Mucosa of descending colon (tissue), 3 donors: ENCODE measurements around the gene GADD45A. TPM values are rescaled to one million over a fixed set of nuclear protein-coding genes. Genes with fewer than 3 reads are reported as not detected.

Experiments
- ATAC-seq: fragments of 200-7000 bp; cut with Tn5 transposase; one replicate; pipeline ENCODE4 v1.9.1; 2020; ENCODE audit warnings: mild to moderate bottlenecking, moderate library complexity
- DNase-seq, 3 donors: peaks; one replicate each; pipeline ENCODE4 v3.0.0-alpha.2; 2020
- H3K36me3 ChIP-seq: fragments of 200-600 bp; one replicate; pipeline ENCODE4 v1.8.0; 2021; ENCODE audit warnings: low read depth, mild to moderate bottlenecking
- H3K4me1 ChIP-seq: fragments of 200-600 bp; one replicate; pipeline ENCODE4 v1.8.0; 2021; ENCODE audit warnings: low read depth, mild to moderate bottlenecking
- H3K4me3 ChIP-seq: fragments of 200-600 bp; one replicate; pipeline ENCODE4 v1.8.0; 2021; ENCODE audit warnings: mild to moderate bottlenecking
- H3K9me3 ChIP-seq: fragments of 200-600 bp; one replicate; pipeline ENCODE4 v1.8.0; 2021; ENCODE audit warnings: mild to moderate bottlenecking
- intact Hi-C, 2 donors: fragments of 100-400 bp; cut with DNase I in 1 of 2; cut with micrococcal nuclease in 1 of 2; formaldehyde crosslinking; loops; one replicate each; pipeline versions ENCODE4 v1.11.0 to v1.11.1; 2022; cut with DNase I, micrococcal nuclease
- total RNA-seq, 3 donors: library from RNA; stranded (reverse); fragmentation: NEBNext Ultra II Directional in 2 of 3; extraction: Animal tissue kit (Norgen Biotek cat#: 25700) in 2 of 3; gene quantifications; one replicate each; pipeline versions ENCODE4 v1.2.1 to v1.2.4, GENCODE V29; 2021 to 2023
- TF ChIP-seq, protein P1 (sequence below): fragments of 200-600 bp; IDR thresholded peaks from one replicate; pipeline ENCODE4 v1.8.0; 2022; ENCODE audit warnings: antibody characterized with exemption, mild to moderate bottlenecking
- donor health status: DM: no; HTN: no; CAD: no; lungs with moderate emphysema.
- donor health status: DM: no; HTN: no; CAD: no.
- donor health status: DM: no; HTN: yes; CAD: no.

The GADD45A gene
- total RNA-seq, 3 donors from 2014 or later: 19.5 to 40.3 (median 27.1) TPM

GRCh38 chr1:67716800-67717199, 31.8 kb downstream of the GADD45A start:
- Histone ChIP-seq H3K36me3 (no peaks in the 10 kb centered on the region), H3K9me3 (no peaks in the 10 kb centered on the region), H3K4me3 (no peak overlapping the region), H3K4me1 (peaks cover 39% of the 10 kb centered on the region)
- TF ChIP-seq, protein P1, sequence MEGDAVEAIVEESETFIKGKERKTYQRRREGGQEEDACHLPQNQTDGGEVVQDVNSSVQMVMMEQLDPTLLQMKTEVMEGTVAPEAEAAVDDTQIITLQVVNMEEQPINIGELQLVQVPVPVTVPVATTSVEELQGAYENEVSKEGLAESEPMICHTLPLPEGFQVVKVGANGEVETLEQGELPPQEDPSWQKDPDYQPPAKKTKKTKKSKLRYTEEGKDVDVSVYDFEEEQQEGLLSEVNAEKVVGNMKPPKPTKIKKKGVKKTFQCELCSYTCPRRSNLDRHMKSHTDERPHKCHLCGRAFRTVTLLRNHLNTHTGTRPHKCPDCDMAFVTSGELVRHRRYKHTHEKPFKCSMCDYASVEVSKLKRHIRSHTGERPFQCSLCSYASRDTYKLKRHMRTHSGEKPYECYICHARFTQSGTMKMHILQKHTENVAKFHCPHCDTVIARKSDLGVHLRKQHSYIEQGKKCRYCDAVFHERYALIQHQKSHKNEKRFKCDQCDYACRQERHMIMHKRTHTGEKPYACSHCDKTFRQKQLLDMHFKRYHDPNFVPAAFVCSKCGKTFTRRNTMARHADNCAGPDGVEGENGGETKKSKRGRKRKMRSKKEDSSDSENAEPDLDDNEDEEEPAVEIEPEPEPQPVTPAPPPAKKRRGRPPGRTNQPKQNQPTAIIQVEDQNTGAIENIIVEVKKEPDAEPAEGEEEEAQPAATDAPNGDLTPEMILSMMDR: no peak
- intact Hi-C loops: no loop called here
- ATAC-seq (peak; percentile 71), DNase-seq (peak in 1 of 3 donors; percentile 80)

GRCh38 chr1:67717876-67718275, 32.9 kb downstream of the GADD45A start:
- peaks cover 28% of the 10 kb centered on the region for H3K4me1 ChIP-seq
- peak; percentile 53 for ATAC-seq
- TF ChIP-seq, protein P1: no peak

GRCh38 chr1:67719329-67720196, 34.6 kb downstream of the GADD45A start:
- no peak for DNase-seq
- no peak overlapping the region for H3K4me3 ChIP-seq
- H3K9me3 ChIP-seq: no peaks in the 10 kb centered on the region
- ATAC-seq: no peak
- H3K36me3 ChIP-seq: no peaks in the 10 kb centered on the region
- intact Hi-C loops: no loop called here
- H3K4me1 ChIP-seq: peaks cover 11% of the 10 kb centered on the region
- TF ChIP-seq, protein P1: no peak

More at GRCh38 chr1:67717876-67718275, 32.9 kb downstream of the GADD45A start:
- Histone ChIP-seq H3K9me3 (no peaks in the 10 kb centered on the region), H3K4me3 (no peak overlapping the region), H3K36me3 (no peaks in the 10 kb centered on the region)
- intact Hi-C loops: no loop called here
- DNase-seq: peak in 1 of 3 donors; percentile 40

DNA sequence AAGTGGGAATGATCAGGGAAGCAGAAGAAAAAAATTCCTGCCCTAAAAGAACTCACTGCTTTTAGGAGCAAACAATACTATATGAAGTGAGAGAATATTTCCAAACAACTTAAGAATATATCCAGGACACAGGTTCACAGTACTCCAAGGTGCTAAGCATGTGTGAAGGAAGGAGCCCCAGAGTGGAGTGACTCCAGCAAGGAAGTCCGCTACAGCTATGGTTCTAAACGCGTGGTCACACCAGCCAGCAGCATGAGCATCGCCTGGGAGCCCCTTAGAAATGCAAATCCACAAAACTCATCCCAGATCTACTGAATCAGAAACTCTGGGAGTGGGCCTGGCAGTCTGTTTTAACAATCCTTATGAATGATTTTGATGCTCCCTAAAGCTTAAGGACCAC, 36.1 kb downstream of the GADD45A start:
- Histone ChIP-seq H3K9me3 (no peaks in the 10 kb centered on the region), H3K4me3 (no peak overlapping the region), H3K4me1 (peaks cover 9% of the 10 kb centered on the region), H3K36me3 (no peaks in the 10 kb centered on the region)
- DNase-seq: no peak
- TF ChIP-seq, protein P1: no peak
- no peak for ATAC-seq
- intact Hi-C loops: no loop called here

DNA sequence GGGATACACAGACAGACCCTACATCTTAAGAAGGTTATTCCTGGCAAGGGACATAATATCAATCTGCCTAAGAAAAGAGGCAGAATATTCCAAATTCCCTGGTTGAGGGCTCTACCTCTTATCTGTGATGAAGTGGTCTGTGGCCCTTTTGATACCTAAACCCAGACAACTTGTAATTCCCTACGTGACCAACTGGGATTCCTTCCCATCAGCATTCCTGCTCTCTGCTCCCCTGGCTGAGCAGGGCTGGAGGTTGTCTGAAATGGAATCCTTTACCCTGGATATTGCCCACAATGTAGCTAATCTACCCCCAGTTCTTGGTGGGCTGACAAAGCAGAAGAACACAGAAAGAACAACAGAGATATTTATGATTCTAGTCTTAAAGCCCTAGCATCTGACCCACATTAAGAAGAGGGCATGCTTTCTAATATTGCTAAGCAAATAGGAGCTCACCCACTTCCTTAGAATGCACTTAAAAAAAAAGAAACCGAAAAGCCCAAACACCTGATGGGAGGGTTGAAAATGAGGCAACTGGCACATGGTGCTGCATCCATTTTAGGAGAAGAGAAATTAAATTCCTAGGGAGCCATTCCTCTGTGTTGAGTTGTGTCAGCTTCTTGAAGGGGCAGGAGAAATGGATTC, 36.8 kb downstream of the GADD45A start:
- no peak overlapping the region for H3K4me3 ChIP-seq
- TF ChIP-seq, protein P1: no peak
- no peaks in the 10 kb centered on the region for H3K9me3 ChIP-seq
- intact Hi-C loops: no loop called here
- peaks cover 9% of the 10 kb centered on the region for H3K4me1 ChIP-seq
- no peaks in the 10 kb centered on the region for H3K36me3 ChIP-seq
- no peak for DNase-seq
- ATAC-seq: no peak
